ENCODE results near the gene QSER1.
"Not testable (repeated sequence)": the region's sequence is repeated elsewhere in the genome, so short reads cannot be mapped to it uniquely, and the experiment has no call there.

QSER1 gene

DNA sequence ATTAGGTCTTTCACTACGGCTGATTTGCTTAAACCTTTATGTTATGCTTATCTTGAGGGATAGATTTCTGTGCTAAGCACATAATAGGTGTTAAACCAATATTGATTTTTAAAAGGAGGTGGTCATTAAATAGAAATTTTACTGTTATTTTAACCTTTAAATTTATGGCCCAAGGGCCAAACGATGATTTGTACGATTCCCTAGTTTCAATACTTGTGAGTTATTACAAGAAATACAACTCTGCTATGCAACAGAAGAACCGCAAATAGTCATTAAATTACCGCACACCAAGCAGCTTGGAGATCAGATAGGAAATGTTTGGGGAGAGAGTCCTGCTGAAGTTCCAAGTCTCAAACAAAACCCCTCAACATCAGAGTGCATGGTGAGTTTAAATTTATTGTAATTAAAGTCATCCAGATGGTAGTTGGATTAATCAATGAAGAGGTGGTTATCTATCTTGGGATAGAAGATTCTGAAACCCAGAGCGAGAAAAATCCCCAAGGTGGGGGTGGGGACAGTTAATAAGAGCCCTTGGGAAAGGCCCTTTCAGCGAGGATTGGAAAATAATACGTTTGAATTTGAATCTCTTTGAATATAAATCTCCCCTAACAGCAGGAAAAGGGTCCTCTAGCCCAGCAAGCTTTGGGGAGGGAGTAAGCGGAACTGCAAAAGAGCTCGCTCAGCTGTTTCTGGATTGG, 805 bp upstream of the QSER1 start:
- peak in 1 of 5 experiments; percentile 22 for DNase-seq

DNA sequence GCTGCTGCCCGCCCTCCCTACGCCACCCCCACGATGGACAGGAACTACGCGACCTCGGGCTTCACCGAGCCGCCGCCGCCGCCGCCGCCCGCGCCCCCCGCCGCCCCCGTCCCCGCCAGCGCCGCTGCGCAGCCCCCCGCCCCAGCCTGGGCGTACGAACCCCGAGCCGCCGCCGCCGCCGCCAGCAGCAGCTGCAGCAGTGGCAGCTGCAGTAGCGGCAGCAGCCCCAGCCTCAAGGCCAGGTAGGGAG, 407 bp downstream of the QSER1 start:
- DNase-seq = peak in 2 of 5 experiments; percentile 43 to 60

DNA sequence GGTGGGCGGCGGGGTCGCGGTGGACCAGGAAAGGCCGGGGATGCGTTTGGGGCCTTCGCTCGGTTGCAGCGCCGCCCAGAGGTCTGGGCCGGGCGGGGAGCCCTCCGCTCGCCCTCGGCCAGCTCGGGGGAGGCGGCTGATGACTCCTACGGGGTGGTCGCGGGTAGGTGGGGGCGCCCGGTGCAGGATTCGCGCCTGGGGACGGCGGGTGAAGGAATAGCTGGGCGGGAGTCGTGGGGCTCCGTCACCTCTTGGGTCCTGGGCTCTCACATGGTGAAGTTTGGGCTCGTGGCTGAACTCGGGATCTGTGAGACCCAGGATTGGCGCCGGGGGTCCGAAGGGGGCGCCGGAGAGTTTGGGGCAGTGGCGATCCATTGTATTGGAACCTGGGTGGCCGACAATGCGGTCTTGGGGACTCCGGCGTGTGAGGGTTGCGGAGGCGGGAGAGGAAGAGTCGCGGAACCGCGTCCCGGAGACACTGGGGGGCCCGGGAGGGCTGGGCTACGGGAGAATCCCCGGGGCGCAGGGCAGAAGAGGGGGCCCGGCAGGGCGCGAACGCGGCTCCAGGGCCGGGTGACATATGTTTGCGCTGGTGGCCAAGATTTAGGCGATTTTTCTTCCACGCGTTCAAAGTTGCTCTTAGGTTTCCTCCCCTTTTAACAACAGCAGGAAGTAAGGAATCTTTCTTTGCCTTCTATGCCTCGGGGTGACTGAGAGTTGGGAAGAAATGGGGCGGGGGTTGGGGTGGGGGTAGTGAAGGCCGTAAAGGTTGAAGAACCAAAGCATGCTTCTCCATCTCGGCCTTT, 935 bp downstream of the QSER1 start:
- DNase-seq = peak in 3 of 5 experiments; percentile 16 to 38 (median 21)

DNA sequence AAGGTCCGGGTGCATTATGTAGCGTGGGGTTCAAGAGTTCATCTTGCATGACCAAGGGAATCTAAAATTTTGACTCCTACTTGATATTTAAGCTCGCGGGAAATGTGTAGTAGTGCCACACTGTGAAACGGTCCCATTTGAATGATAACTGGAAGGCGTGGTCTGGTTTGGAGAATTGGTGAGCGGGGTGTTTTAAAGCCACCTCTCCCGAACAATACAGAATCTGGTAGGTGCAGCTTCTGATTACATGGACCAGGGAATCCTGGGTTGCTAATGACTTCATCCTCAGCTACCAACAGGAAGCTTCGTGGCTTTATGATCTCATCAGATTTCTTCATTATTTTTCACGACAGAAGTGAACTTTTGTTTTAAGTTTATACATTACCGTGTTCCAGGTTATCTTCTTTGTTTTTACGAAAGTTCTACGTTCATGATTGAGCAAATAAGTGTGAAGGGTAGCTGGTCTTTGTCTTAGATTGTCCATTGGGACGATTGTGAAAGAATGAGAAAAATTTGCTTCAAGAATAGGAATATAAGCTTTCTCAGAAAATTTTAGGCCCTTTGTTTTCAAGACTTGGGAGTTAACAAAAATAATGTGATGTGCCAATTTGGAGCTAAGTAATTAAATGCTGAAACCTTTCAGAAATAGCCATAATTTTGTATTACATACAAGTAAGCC, 1.7 kb downstream of the QSER1 start:
- peak in 1 of 5 experiments; percentile 67 for DNase-seq

DNA sequence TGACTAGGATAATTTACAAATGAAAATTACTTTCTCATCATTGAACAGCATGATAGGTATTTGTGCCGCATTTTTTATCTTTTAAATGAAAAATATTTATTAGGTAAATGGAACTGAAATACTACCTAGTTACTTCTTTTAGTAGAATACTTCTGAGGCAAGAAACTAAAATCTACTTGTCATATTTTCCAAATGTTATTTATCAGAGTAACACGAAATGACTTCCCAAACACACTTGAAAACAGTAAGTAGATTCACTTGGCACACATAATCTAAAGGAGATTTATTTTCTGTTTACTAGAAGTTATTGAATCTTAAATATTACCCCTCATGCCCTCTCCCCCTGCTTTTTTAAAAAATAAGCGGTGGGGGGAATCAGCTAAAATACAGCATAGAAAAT, 2.3 kb downstream of the QSER1 start:
- no peak for DNase-seq

DNA sequence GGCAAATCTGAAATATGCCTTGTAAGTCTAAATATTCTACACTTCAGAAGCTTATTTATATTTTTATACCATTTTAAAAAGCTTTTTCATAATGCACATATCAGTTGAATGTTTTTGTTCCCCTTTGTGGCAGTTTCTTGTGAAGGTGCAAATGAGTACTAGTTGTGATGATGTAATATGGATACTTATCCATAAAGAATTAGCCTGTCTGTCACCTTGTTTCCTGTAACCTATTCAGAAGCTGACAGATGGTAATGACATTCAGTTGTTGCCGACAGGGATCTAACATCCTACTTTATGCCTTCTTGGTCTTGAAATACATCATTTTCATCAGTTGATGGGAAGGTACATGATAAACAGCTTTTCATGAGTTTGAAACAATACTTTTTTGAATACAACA, 2.9 kb downstream of the QSER1 start:
- DNase-seq = no peak

DNA sequence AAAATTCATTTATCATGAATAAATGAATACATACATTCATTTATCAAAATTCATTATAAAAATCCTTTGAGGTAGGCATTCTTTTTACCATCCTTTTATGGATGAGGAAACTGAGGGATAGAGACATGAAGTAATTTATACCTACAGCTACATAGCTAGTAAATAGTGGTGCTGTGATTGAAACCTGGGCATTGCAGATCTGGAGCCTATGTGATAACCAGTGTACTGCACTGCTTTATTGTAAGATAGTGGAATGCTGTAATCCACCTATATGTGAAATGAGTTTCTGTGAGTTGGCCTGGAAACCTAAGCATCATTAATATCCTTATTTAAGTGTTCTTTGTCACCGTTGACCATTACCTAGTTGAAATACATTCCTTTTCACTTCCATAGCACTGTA, 4.5 kb downstream of the QSER1 start:
- no peak for DNase-seq

DNA sequence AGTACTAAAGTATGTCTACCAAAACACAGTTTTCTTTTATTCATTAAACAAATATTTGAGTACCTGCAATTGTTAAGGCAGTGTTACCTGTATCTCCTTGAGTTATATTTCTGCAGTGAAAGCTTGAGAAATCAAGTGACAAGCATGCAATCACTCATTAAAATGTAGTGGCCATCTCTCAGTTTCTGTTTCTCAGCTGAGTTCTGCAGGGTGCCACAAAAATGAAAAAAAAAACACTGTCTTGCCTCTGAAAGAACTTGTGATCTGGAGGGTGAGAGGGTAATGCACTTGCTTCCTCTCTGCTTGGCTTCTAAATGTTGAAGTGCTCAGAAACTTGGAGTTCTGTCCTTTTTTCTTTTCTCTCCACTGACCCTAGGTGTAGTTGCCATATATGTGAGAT, 6.8 kb downstream of the QSER1 start:
- peak in 1 of 5 experiments; percentile 26 for DNase-seq

DNA sequence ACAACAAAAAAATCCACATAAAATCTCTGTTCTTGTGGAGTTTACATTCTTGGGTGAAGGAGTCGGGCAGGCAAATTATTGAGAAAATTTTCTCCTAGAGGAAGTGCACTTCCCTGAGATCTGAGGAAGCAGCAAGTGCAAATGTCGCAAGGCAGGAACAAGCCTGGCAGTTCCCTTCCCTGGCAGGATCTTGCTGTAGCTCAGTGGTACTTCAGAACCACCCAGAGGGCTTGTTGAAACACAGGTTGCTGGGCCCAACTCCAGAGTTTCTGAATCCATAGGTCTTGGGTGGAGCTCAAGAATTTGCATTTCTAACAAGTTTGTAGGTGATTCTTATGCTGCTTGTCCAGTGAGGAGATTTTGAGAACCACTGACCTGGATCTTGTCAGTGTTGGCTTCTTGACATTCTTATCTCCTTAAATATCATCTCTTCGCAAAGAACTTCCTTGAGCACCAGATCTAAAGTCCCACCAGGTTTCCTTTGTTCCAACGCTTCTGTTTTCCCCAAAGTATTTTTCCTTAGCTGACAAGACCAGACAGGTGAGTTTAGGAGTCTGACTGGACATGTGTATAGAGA, 9.6 kb downstream of the QSER1 start:
- DNase-seq = no peak

DNA sequence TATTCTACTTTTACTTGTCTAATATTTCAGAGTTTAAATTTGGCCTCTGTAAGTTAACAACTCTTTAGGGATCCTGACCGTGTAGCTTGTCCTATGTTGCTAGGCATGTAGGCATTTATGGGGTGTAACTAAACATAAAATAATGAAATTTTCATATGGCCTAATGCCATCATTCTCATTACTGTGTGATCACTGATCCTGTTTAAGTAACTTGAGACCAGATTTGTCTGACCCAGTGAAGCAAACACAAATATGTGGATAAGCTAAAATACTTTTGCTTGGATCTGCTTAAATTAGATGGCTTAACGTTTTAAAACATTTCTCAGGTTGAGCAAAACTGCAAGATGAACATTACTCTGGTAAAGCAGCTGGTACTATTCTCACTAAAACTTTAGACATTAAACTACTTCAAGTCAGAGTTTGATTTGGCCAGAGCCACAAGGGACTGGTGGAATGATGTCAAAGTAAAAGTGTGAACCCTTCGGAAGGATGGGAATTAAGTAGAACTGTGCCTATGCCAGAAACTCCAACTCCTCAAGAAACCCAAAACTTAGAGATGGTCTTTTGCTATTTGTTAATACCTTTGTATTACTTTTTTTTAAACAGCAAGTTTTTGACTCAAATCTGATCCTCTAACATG, 12.5 kb downstream of the QSER1 start:
- no peak for DNase-seq

DNA sequence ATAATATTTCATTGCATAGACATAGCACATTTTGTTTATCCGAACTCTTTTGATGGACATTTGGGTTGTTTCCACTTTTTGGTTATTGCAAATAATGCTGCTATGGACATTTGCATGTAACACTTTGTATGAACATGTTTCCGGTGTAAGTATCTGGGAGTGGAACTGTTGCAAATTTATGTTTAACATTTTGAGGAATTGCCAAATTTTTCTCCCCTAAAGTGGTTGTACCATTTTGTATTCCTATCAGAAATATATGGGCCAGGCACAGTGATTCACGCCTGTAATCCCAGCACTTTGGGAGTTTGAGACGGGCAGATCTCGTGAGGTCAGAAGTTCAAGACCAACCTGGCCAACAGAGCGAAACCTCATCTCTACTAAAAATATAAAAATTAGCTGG, 16.0 kb downstream of the QSER1 start:
- no peak for DNase-seq

DNA sequence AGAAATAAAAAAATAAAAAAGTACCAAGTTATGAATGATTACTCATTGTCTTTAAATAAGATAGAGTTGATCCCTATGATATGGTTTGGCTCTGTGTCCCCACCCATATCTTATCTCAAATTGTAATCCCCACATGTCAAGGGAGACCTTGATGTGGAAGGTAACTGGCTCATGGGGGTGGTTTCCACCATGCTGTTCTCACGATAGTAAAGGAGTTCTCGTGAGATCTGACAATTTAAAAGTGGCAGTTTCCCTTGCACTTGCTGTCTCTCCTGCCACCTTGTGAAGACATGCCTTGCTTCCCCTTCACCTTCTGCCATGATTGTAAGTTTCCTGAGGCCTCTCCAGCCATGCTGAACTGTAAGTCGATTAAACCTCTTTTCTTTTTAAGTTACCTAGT, 18.8 kb downstream of the QSER1 start:
- no peak for DNase-seq

DNA sequence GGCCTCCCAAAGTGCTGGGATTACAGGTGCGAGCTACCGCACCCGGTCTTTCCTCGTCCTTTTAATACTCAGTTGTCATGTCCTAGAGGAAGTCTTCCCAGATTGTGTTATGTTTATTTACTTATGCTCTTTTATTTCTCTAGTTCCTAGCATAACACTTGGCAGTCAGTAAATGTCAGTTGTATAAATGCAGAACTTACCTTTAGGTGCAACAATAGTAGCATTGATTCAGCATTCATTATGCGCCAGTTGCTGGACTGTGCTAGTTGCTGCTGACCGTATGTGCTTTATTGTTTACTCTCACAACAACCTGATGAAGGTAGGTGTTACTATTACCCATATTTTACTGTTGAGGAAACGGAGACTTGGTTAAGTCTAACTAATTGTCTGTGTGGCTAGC, 20.8 kb downstream of the QSER1 start:
- DNase-seq = no peak

DNA sequence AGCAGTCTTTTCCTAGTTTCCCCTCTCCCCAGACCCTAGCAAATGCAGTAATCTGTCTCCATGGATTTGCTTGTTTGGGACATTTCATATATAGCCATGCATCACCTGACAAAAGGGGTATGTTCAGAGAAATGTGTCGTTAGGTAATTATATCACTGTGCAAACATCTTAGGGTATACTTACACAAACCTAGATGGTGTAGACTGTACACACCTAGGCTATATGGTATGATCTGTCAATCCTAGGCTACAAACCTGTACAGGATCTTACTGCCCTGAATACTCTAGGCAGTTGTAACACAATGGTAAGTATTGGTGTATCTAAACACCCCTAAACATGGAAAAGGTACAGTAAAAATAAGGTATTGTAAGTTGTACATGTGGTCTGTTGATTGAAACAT, 23.8 kb downstream of the QSER1 start:
- no peak for DNase-seq

DNA sequence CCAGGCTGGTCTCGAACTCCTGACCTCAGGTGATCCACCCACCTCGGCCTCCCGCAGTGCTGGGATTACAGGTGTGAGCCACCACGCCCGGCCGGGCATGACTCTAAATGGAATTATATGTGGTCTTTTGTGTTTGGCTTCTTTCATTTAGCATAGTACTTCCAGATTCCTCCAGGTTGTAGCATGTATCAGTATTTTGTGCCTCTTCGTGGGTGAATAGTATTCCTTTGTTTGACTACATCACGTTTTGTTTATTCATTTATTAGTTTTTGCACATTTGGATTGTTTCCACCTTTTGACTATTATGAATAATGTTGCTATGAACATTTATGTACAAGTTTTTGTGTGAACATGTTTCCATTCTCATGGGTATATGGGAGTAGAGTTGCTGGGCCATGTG, 24.4 kb downstream of the QSER1 start:
- DNase-seq = no peak

DNA sequence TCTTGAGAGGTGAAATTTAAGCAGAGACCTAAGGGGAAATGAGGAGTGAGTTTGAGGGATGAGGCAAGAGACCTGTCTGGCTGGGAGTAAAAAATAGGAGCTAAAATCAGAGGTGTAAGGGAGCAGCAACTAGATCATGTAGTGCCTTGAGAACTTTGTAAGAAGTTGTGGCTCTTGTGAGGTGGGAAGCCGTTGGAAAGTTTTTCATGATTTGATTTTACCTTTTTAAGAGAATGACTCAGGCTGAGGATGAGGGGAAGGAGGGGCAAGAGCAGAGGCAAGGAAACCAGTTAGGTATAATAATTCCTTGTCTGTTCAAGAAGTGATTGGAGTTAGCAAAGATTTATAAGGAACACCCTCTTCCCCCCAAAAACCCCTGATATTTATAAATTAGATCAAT, 25.8 kb downstream of the QSER1 start:
- peak in 1 of 5 experiments; percentile 7 for DNase-seq

DNA sequence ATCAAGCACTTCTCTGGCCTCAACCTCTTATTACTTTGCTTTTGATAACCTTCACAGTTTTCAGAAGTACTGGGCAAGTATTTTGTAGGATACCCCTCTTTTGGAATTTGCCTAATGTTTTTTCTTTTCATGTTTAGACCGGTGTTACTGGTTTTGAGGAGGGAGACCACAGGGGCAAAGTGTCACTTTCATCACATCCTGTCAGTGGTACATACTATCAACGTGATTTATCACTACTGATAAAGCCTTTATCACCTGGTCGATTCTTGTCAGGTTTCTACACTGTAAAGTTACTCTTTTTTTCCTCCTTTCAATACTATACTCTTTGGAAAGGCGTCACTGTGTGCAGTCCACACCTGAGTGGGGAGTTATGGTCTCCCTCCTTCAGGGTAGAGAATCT, 26.7 kb downstream of the QSER1 start:
- peak in 1 of 5 experiments; percentile 72 for DNase-seq

DNA sequence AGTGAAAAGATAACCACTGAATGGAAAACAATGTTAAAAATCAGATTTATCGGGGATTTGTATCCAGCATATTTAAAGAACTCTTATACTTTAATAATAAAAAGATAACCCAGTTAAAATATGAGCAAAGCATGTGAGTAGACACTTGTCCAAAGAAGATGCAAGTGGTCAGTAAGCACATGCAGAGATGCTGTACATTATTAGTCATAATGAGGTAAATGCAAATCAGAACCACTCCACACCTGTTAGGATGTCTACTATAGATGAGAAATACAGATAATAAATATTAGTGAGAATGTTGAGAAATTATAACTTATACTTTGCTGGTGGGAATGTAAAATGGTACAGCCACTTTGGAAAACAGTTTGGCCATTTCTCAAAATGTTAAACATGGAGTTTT, 28.0 kb downstream of the QSER1 start:
- no peak for DNase-seq

DNA sequence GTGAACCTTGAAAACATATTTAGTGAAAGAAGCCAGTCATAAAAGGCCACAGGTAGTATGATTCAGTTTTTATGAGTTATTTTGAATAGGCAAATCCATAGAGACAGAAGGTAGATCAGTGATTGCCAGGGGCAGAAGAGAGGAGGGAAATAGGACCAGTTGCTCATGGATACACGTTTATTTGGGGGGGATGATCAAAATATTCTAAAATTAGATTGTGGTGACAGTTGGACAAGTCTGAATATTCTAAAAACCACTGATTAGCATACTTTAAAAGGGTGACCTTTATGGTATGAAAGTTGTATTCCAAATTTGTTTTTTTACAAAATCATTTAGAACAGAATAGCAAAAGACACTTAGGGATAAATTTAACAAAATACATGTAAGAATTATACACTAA, 28.6 kb downstream of the QSER1 start:
- DNase-seq = no peak

DNA sequence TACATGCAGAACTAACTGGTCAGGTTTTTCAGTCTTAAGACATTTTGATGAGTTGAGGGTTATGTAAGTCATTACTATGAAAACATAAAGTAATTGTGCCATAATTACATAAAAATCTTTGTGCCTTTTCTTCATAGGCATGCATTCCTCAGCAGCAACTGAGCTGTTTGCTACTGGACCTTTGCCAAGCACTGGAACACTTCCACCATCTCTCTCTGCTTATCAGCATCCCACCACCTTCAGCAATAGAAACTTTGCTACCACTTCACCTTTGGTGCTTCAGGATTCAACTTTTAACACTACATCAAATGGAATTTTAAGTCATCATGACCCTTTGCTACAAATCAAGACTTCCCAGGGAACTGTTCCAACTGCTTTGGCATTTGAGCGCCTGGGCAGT, 39.0 kb downstream of the QSER1 start:
- no peak for DNase-seq

DNA sequence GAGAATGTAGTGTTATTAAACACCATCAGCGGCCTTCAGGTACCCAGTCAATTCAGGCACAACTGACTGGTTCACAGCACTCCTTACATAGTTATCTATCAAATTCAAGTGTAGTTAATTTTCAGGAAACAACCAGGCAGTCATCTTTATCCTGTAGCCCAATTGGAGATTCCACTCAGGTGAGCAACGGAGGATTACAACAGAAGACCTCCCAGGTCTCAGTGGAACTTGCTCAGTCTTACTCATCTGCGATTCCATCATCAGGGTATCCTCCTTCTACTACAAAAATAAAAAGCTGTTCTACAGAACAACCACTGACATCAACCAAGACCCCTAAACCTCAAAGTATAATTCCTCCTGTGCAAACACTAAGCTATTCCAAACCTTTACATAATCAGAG, 39.6 kb downstream of the QSER1 start:
- DNase-seq = no peak

DNA sequence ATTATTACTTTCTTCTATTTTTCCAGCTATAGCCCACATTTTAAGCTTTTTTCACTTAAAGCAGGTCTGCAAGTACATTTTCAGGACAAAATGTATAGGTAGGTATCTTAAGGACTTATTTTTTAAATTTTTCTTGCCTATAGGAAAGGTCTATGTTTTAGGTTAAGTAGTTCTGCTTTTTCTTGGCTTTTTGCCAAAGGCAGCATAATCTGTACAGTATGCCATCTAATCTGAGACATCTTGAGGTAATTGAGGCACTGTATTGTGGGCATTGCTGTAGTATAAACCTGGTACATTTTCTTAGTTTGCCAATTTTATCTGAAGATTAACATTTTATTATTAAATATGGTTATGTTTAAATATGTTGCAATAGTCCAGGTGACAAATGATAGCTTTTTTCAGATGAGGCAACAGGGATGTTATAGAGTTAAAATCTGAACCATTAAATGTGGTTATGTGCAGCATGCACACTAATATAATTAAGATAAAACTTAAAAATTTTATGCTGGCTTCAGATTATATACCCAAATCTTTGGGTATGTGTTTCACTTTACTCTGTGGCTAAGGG, 42.9 kb downstream of the QSER1 start:
- DNase-seq = peak in 1 of 5 experiments; percentile 51

DNA sequence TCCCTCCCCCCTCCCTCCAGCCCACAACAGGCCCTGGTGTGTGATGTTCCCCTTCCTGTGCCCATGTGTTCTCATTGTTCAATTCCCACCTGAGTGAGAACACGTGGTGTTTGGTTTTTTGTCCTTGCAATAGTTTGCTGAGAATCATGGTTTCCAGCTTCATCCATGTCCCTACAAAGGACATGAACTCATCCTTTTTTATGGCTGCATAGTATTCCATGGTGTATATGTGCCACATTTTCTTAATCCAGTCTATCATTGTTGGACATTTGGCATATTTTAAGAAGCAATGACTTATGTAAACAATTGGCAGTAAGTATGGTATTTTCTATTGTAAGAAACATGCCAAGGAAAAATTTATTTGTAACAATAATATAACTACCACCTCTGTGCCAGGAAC, 43.6 kb downstream of the QSER1 start:
- DNase-seq = not testable (repeated sequence)

Measured in T-helper 2 cell (primary cell).